Bone marrow (tissue), 2 donors: ENCODE data around the gene HELT.

Source experiments
- DNase-seq, 2 donors: peaks; one replicate each; lab custom pipeline; 2025; lab: John Stamatoyannopoulos, UW

HELT gene

GRCh38 chr4:185003596-185004351 is 14.5 kb upstream of the HELT start:
- no peak for DNase-seq

DNA sequence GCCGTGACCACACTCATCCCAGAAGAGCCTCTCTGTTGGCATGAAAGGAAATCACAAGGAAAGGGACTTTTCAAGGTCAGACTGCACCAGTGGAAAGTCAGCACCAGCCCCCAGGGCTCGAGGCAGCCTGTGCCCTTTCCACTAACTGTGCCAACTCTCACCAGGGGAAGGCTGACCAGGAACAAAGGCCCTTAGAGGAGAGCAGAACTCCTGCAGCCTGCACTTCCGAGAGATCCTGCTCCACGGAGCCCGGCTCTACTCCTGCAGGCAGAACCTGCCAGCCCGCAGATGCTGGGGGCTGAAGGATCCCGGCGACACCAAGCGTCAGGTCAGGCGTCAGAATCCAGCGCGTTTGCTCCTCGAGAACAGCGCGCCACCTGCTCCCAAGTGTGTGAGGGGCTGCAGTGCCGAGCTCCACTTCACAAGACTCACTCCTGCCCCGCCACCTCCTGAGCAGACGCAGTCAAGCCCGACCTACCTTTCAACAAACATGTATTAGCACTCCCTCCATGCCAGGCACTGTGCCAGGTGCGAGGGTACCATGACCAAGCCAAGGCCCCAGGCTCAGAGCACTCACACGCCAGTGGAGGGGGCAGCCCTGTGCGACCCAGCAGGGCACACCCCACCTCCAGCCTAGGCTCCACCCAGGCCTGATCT is 13.6 kb upstream of the HELT start:
- DNase-seq, result no peak

- DNase-seq, result peak; percentile 48 to 56
Observed at GRCh38 chr4:185005219-185005819, 13.0 kb upstream of the HELT start.

- peak in 1 of 2 donors; percentile 31 for DNase-seq
Observed at GRCh38 chr4:185011408-185011807, 6.9 kb upstream of the HELT start.

DNA sequence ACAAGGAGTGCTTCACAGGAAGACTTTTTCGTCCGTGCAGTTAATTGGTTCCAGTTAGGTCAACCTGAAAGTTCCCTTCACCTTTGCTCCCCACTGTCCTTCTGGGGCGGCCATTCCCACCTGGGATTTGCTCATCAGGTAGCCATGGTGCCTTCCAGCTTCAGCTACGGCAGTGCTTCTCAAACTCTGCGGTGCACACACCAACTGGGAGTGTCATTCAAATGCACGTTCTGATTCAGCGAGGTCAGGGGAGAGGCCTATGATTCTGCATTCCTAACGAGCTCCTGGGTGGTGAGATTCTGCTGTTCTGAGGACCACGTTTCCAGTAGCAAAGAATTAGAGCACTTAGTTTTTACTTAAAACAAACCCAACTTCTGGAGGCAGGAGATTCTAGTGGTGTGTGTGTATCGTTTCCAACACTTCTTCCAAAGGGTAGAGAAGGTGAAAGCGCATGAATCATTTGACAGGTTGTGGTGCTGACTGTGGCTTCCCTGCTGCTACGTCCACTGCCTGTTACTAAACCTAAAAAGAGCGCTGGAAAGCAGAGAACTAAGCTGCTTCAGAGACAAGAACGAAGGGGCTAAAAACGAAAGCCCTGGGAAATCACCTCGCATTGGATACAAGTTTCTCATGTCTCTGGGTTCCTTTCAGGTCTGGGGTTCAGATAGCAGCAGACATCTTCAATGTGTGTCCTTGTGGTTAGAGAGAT is 4.7 kb upstream of the HELT start:
- DNase-seq, result no peak

DNA sequence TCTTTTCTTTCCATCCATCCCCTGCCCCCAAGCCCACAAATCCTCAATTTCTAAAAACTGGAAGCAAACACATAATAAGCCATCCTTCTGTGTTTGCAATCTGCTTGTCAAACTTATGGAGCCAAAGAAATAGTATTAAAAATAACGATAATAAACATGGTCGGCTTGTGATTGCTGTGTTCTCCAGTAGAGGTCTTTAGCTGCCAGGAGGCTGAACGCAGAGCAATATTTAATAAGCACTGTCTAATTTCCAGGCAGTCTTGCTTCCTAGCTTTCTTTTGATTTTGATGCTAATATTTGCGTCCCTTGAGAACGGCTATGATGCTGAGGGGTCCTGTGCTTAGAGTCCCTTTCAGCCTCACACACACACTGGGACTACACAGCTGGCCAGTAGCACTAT is 3.2 kb upstream of the HELT start:
- no peak for DNase-seq

GRCh38 chr4:185016101-185016940 is 2.0 kb upstream of the HELT start:
- no peak for DNase-seq

- no peak for DNase-seq
Observed at GRCh38 chr4:185016946-185017758, 1.1 kb upstream of the HELT start.

GRCh38 chr4:185018834-185019455 is 655 bp downstream of the HELT start:
- DNase-seq, result no peak

GRCh38 chr4:185019456-185020292 is 1.4 kb downstream of the HELT start:
- no peak for DNase-seq

GRCh38 chr4:185020293-185020808 is 2.1 kb downstream of the HELT start:
- no peak for DNase-seq

- DNase-seq, result no peak
Observed at GRCh38 chr4:185020863-185021761, 2.8 kb downstream of the HELT start.

DNA sequence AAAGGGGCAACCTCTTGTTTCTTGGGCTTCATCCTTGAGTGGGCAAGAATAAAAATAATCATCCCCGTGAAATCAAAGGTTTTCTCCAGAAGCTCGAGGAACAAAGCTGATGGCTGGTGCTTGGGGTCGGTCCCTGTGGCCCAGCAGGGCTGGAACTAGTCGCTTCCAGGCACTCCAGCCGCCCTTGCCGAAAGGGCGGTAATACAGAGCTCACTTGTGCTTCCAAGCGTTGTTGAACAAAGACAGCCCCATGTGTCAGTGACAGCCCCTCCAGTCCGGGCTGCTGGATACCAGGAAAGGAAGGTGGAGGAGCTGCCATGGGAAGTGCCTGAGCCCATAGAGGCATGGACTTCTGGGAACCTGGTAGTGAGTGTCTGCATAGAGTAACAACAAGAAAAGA is 5.2 kb downstream of the HELT start:
- DNase-seq, result no peak

DNA sequence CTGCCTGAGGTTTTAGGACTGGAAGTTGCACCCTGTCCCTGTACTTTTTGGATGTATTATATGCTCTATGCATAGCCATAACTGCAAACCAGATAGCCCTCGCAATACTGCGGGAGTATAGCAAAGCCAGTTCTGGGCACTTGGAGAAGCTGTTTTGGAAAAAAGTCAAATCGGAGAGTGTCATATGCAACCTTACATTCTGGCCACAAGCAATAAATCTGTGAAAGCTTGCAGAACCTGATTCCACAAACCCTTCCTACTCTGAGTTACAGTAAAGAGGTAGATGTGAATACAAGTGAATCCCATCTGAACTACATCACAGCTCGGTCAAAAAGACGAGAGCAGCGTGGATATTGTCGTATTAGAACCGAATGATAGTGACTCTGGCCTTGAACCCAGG is 10.3 kb downstream of the HELT start:
- no peak for DNase-seq

DNA sequence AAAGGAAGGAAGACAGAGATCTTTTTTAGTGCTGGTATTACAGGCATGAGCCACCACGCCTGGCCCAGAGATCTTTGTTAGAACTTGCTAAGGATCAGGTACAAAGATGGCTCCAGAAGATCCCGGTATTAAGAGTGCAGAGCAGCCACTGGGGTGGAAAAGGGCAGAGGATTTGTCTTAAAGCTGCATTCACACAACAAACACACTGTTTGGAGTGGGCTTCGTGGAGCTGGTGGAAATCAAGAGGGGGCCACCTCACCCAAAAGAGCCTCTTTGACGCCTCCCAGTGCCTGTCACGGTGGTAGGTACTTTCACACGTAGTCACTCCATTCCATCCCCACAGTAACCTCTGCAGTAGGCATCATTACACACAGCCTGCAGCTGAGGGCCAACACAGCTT is 13.3 kb downstream of the HELT start:
- no peak for DNase-seq

DNA sequence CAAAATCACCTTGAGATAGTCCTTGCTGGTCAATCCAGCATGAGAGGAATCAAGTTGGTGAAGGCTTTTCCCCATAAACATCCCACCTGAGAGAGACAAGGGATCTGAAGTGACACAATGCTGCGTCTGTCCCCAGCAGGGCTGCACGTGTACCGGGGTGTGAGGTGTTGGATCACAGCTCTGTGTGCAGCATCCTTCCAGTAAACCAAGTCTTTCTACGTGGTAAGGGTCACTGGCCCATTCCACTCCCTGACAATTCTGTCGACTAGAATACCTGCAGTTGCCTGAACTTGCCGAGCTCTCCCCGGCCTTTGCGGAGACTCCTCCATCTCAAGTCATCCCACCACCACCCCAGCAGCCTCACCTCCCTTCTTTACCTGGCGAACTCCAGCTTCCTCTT is 14.8 kb downstream of the HELT start:
- no peak for DNase-seq

DNA sequence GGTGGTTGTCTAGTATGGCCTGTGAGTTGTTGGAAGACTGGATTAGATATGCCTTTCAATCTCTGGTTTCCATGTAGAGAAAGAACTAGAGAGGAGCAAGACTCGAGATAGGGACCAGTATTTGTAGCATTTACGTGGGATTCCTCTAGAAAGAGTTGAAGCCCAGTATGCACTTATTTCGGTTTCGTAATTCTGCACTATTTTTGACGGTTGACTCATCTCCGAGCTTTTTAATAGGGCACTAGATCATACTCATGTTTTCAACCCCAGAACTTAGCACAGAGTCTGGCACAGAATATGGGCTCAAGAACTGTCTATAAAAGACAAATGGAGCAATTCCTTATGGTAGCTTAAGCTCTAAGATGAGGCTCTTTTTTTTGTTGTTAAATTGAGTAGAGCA is 15.7 kb downstream of the HELT start:
- DNase-seq, result no peak

DNA sequence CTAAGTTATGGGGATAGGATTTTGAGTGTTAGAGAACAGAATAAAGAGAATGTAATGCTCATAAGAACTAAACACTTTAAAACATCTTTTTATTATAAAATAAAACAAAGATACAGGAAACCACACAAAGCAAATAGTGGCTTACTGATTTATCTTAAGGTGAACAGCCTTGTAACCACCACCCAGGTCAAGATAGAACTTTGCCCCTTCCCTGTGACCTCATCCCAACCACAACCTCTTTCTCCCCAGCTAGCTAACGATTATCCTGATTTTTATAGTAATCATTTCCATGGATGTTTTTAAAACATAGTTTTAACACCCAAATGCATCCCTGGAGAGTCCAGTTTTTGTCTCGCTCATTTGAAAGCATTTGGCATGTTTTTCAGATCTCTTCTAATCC is 17.0 kb downstream of the HELT start:
- DNase-seq, result no peak
